K562 (cell line): ENCODE measurements around the gene HEXIM1. TPM values are rescaled to one million over a fixed set of nuclear protein-coding genes. Genes with fewer than 3 reads are reported as not detected.

Experiments
- CAMTA2 ChIP-seq: fragments of 250-450 bp; sonication (Bioruptor Pico); conservative IDR thresholded peaks from 2 replicates; pipeline ENCODE4 v1.5.1; 2022
- CXXC5 ChIP-seq: fragments of 250-450 bp; sonication (Bioruptor Pico); IDR thresholded peaks from 2 replicates; pipeline ENCODE4 v1.8.0; 2022; ENCODE audit warnings: inconsistent platforms, mild to moderate bottlenecking, moderate library complexity
- HDAC2 ChIP-seq: fragments of 450-650 bp; IDR thresholded peaks from 2 replicates; pipeline ENCODE4 v1.6.1; 2016; ENCODE audit warnings: mild to moderate bottlenecking
- HDAC3 ChIP-seq: fragments of 450-650 bp; IDR thresholded peaks from 2 replicates; pipeline ENCODE4 v1.6.1; 2018; ENCODE audit warnings: borderline replicate concordance, mild to moderate bottlenecking, moderate library complexity; ENCODE audit not compliant: partially characterized antibody
- JUND ChIP-seq, 2 experiments: IDR thresholded peaks; 2 replicates in 1 of 2; 3 replicates in 1 of 2; pipeline ENCODE4 v1.6.1; 2011; ENCODE audit warnings: borderline replicate concordance in 2 of 2, low read depth in 2 of 2, low read length in 2 of 2, improper control_type of control experiment in 1 of 2, missing biosample characterization in 1 of 2, missing genetic modification characterization in 1 of 2, missing genetic modification reagents in 1 of 2
- KDM1A ChIP-seq, 2 experiments: fragments of 450-650 bp; IDR thresholded peaks; 2 replicates each; pipeline ENCODE4 v1.6.1; 2016; ENCODE audit warnings: mild to moderate bottlenecking in 2 of 2
- KLF1 ChIP-seq: fragments of 450-650 bp; IDR thresholded peaks from 2 replicates; pipeline ENCODE4 v1.6.1; 2016; ENCODE audit warnings: missing genetic modification characterization, missing compliant biosample characterization
- POLR2A ChIP-seq: fragments of 450-650 bp; conservative IDR thresholded peaks from 2 replicates; pipeline ENCODE4 v1.6.1; 2016
- SAFB2 ChIP-seq: fragments of 200-400 bp; formaldehyde crosslinking; IDR thresholded peaks from 2 replicates; pipeline ENCODE4 v1.6.1; 2018; ENCODE audit warnings: borderline replicate concordance, low read length, low read depth, moderate library complexity; ENCODE audit not compliant: severe bottlenecking
- SFPQ ChIP-seq: fragments of 200-400 bp; formaldehyde crosslinking; IDR thresholded peaks from 2 replicates; pipeline ENCODE4 v1.6.1; 2017; ENCODE audit warnings: mild to moderate bottlenecking, low read depth, low read length, moderate library complexity
- SNIP1 ChIP-seq: fragments of 450-650 bp; IDR thresholded peaks from 2 replicates; pipeline ENCODE4 v1.7.1; 2017; ENCODE audit warnings: low read depth, mild to moderate bottlenecking
- SOX6 ChIP-seq: fragments of 450-650 bp; IDR thresholded peaks from 2 replicates; pipeline ENCODE4 v1.6.1; 2014; ENCODE audit warnings: mild to moderate bottlenecking
- U2AF2 ChIP-seq: fragments of 200-400 bp; formaldehyde crosslinking; optimal IDR thresholded peaks from 2 replicates; pipeline ENCODE3; 2017; ENCODE audit warnings: low read depth, mild to moderate bottlenecking, low read length
- ZBTB26 ChIP-seq: fragments of 450-650 bp; formaldehyde crosslinking; IDR thresholded peaks from 2 replicates; pipeline ENCODE4 v1.4.0; 2022; ENCODE audit warnings: missing genetic modification characterization
- ZNF318 ChIP-seq, 2 experiments: fragments of 450-650 bp; IDR thresholded peaks; 2 replicates each; pipeline ENCODE4 v1.6.1; 2016; ENCODE audit warnings: mild to moderate bottlenecking in 2 of 2, borderline replicate concordance in 1 of 2, low read depth in 1 of 2, moderate library complexity in 1 of 2
- polyA plus RNA-seq, 8 experiments: library from polyadenylated mRNA; depleted of rRNA in 4 of 8; stranded (reverse) in 5 of 8; unstranded in 3 of 8; fragments of >200 nt; fragmentation: Nextera tagmentation in 2 of 8; fragmentation: Illumina TruSeq in 1 of 8; extraction: Ambion mirVana in 2 of 8; extraction: Trizol in 1 of 8; gene quantifications; 2 replicates each; pipeline versions ENCODE4 v1.2.1 to v1.2.3, GENCODE V29; 2011 to 2014; ENCODE audit warnings: inconsistent platforms in 1 of 8, missing spikeins in 1 of 8
- total RNA-seq, 7 experiments: library from RNA; depleted of rRNA in 6 of 7; stranded (reverse); fragments of >200 nt in 6 of 7; fragmentation: Illumina TruSeq in 2 of 7; extraction: Trizol in 2 of 7; gene quantifications; 2 replicates each; pipeline versions ENCODE4 v1.2.1 to v1.2.3, GENCODE V29; 2011 to 2021; ENCODE audit warnings: low replicate concordance in 1 of 7

Gene HEXIM1
- total and polyA plus RNA-seq, 9 of the 15 experiments (the other 6 are each of a cell fraction or from before 2014, with no cell fraction given) = 1.4 to 28.3 (median 9.1) TPM

- TF ChIP-seq ZBTB26 (CRISPR knock-in tag) (peak; percentile 68; the same call in 1 of the 2 replicates), SAFB2 (no peak), JUND (IDR thresholded peaks at IDR 0.05; ENCODE audit: borderline replicate concordance, low read depth, low read length) (peak; percentile 69; the same call in 1 of the 2 replicates), JUND (tag; IDR thresholded peaks at IDR 0.05; ENCODE audit: borderline replicate concordance, low read depth, low read length) (peak; percentile 49; the same call in 2 of the 3 replicates), SFPQ (no peak), CXXC5 (CRISPR knock-in tag) (peak; percentile 71), POLR2A (peak; percentile 73), KDM1A (IDR thresholded peaks at IDR 0.05) (peak in 1 of 2 experiments; percentile 12; a peak in 1 of 4 replicates), HDAC2 (peak; percentile 30; the same call in 1 of the 2 replicates), ZNF318 (IDR thresholded peaks at IDR 0.05; ENCODE audit: borderline replicate concordance in 1 of 2, low read depth in 1 of 2) (0 out of 4 replicates have a peak, but pooled peaks of 1 of the 2 experiments have one; percentile 25), SOX6 (peak; percentile 82), HDAC3 (no peak), CAMTA2 (0 out of 2 replicates have a peak, but pooled peaks have one; percentile 30), SNIP1 (no peak), U2AF2 (no peak), KLF1 (tag) (peak; percentile 74; the same call in 1 of the 2 replicates)
Observed at GRCh38 chr17:45146890-45147580, 1.2 kb upstream of the HEXIM1 start (continued).
